ENCODE measurements around the gene HHATL. TPM values are rescaled to one million over a fixed set of nuclear protein-coding genes. Genes with fewer than 3 reads are reported as not detected.

The HHATL gene
- total RNA-seq, 1 experiment from 2014 or later: not detected

DNA sequence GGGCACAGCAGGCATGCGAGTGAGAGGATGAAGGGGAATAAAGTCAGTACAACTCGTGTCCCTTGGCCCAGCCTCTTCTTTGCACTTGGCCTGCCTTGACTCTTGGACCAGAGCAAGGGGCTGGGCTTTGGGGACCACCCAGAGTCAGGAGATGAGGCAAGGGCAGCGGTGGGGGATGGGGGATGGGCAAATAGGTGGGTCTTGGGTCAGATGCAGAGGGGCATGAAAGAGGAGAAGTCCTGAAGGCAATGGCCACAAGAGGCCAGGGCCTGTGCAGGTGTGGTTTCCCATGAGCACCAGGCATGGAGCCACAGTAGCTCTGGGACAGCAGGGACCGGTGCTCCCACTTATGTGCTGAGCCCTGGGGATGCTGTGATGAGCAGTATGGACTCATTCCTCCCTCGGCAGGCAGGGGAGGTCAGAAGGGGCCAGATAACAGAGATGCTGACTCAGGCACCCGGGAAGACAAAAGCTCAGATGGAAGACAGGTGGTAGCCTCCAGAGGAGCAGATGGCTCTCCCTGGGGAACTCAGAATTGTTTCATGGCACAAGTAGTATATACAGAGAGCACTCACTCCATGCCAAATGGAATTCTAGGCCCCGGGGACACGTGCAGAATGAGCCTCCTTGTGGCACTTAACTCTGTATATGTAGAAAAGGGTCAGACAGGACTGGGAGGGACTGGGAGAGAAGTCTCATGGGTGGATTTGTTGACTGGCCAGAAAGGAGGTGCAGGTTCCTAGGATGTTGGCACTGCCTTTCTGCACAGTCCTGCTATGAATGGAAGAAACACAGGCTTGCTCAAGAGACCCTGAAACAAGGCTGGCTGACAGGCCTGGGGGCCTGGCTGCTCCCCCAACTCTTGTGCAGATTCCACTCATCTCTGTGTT lies 34.8 kb downstream of the HHATL start:
- TF ChIP-seq, protein P1, sequence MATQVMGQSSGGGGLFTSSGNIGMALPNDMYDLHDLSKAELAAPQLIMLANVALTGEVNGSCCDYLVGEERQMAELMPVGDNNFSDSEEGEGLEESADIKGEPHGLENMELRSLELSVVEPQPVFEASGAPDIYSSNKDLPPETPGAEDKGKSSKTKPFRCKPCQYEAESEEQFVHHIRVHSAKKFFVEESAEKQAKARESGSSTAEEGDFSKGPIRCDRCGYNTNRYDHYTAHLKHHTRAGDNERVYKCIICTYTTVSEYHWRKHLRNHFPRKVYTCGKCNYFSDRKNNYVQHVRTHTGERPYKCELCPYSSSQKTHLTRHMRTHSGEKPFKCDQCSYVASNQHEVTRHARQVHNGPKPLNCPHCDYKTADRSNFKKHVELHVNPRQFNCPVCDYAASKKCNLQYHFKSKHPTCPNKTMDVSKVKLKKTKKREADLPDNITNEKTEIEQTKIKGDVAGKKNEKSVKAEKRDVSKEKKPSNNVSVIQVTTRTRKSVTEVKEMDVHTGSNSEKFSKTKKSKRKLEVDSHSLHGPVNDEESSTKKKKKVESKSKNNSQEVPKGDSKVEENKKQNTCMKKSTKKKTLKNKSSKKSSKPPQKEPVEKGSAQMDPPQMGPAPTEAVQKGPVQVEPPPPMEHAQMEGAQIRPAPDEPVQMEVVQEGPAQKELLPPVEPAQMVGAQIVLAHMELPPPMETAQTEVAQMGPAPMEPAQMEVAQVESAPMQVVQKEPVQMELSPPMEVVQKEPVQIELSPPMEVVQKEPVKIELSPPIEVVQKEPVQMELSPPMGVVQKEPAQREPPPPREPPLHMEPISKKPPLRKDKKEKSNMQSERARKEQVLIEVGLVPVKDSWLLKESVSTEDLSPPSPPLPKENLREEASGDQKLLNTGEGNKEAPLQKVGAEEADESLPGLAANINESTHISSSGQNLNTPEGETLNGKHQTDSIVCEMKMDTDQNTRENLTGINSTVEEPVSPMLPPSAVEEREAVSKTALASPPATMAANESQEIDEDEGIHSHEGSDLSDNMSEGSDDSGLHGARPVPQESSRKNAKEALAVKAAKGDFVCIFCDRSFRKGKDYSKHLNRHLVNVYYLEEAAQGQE (IDR thresholded peaks at IDR 0.05; ENCODE audit: insufficient read depth in 1 of 2, low read depth in 2 of 2, low read length in 1 of 2): no peak
- TF ChIP-seq POLR2AphosphoS5 (IDR thresholded peaks at IDR 0.05; ENCODE audit: low read depth, low read length) (no peak), TCF7L2 (IDR thresholded peaks at IDR 0.05; ENCODE audit: low read depth, low read length) (no peak), SIN3A (IDR thresholded peaks at IDR 0.05; ENCODE audit: borderline replicate concordance, insufficient read depth, low read depth, low read length) (no peak)
- TF ChIP-seq, protein P2, sequence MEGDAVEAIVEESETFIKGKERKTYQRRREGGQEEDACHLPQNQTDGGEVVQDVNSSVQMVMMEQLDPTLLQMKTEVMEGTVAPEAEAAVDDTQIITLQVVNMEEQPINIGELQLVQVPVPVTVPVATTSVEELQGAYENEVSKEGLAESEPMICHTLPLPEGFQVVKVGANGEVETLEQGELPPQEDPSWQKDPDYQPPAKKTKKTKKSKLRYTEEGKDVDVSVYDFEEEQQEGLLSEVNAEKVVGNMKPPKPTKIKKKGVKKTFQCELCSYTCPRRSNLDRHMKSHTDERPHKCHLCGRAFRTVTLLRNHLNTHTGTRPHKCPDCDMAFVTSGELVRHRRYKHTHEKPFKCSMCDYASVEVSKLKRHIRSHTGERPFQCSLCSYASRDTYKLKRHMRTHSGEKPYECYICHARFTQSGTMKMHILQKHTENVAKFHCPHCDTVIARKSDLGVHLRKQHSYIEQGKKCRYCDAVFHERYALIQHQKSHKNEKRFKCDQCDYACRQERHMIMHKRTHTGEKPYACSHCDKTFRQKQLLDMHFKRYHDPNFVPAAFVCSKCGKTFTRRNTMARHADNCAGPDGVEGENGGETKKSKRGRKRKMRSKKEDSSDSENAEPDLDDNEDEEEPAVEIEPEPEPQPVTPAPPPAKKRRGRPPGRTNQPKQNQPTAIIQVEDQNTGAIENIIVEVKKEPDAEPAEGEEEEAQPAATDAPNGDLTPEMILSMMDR (IDR thresholded peaks at IDR 0.05): no peak
- no TSS peak for BruUV-seq (replicated peaks)
- Histone ChIP-seq H3K4me1 (ENCODE audit: control insufficient read depth, insufficient read depth, low read length) (no peaks in the 10 kb centered on the region), H3K27ac (ENCODE audit: low read length) (no peak overlapping the region), H3K36me3 (ENCODE audit: control insufficient read depth, insufficient read depth, low read length) (no peaks in the 10 kb centered on the region), H3K27me3 (ENCODE audit: control insufficient read depth, insufficient read depth, low read length) (no peaks in the 10 kb centered on the region), H3K4me3 (ENCODE audit: low read depth in 2 of 2, low read length in 2 of 2) (no peak overlapping the region), H3K9me3 (ENCODE audit: control insufficient read depth, insufficient read depth, low read depth, low read length) (no peaks in the 10 kb centered on the region)
- intact Hi-C loops (cut with micrococcal nuclease; ENCODE audit: unreplicated experiment): no loop called here
- ATAC-seq (no peak), DNase-seq (ENCODE audit: low read depth, low spot score) (no peak)
- in situ Hi-C loops (cut with HindIII; ENCODE audit: low pct_unique_long_range_greater_than_20kb, low sequenced_read_pairs): no loop called here
- CTCF ChIA-PET: no interaction called here
- POLR2A ChIA-PET: no interaction called here

GRCh38 chr3:42667096-42667522 lies 35.5 kb downstream of the HHATL start:
- BruUV-seq (replicated peaks): no TSS peak
- in situ Hi-C loops (cut with HindIII; ENCODE audit: low pct_unique_long_range_greater_than_20kb, low sequenced_read_pairs): no loop called here
- Histone ChIP-seq H3K27me3 (ENCODE audit: control insufficient read depth, insufficient read depth, low read length) (no peaks in the 10 kb centered on the region), H3K27ac (ENCODE audit: low read length) (no peak overlapping the region), H3K36me3 (ENCODE audit: control insufficient read depth, insufficient read depth, low read length) (no peaks in the 10 kb centered on the region), H3K9me3 (ENCODE audit: control insufficient read depth, insufficient read depth, low read depth, low read length) (no peaks in the 10 kb centered on the region), H3K4me1 (ENCODE audit: control insufficient read depth, insufficient read depth, low read length) (no peaks in the 10 kb centered on the region), H3K4me3 (ENCODE audit: low read depth in 2 of 2, low read length in 2 of 2) (no peak overlapping the region)
- ATAC-seq: no peak
- TF ChIP-seq SIN3A (IDR thresholded peaks at IDR 0.05; ENCODE audit: borderline replicate concordance, insufficient read depth, low read depth, low read length): no peak
- TF ChIP-seq TCF7L2 (IDR thresholded peaks at IDR 0.05; ENCODE audit: low read depth, low read length): no peak
- TF ChIP-seq, protein P2 (IDR thresholded peaks at IDR 0.05): no peak
- TF ChIP-seq, protein P1 (IDR thresholded peaks at IDR 0.05; ENCODE audit: insufficient read depth in 1 of 2, low read depth in 2 of 2, low read length in 1 of 2): no peak
- no peak for TF ChIP-seq POLR2AphosphoS5 (IDR thresholded peaks at IDR 0.05; ENCODE audit: low read depth, low read length)
- intact Hi-C loops (cut with micrococcal nuclease; ENCODE audit: unreplicated experiment): no loop called here
- POLR2A ChIA-PET: no interaction called here
- CTCF ChIA-PET: no interaction called here
- no peak for DNase-seq (ENCODE audit: low read depth, low spot score)

All from Panc1 (cell line).